ENCODE data around the gene GRID1.

GRCh38 chr10:86281396-86281795 is 85.2 kb downstream of the GRID1 start:
- TF ChIP-seq CTCF (IDR thresholded peaks at IDR 0.05) (no peak), POLR2A (IDR thresholded peaks at IDR 0.05) (no peak)

Measured in esophagus squamous epithelium (tissue), 4 donors.